ENCODE data around the gene MCF2L. TPM values are rescaled to one million over a fixed set of nuclear protein-coding genes. Genes with fewer than 3 reads are reported as not detected.
A peak's percentile ranks its signal among the peaks of the same experiment; 100 is the strongest.

MCF2L gene
- total and polyA plus RNA-seq, 2 experiments from 2014 or later, result 4.8 to 25.6 TPM

DNA sequence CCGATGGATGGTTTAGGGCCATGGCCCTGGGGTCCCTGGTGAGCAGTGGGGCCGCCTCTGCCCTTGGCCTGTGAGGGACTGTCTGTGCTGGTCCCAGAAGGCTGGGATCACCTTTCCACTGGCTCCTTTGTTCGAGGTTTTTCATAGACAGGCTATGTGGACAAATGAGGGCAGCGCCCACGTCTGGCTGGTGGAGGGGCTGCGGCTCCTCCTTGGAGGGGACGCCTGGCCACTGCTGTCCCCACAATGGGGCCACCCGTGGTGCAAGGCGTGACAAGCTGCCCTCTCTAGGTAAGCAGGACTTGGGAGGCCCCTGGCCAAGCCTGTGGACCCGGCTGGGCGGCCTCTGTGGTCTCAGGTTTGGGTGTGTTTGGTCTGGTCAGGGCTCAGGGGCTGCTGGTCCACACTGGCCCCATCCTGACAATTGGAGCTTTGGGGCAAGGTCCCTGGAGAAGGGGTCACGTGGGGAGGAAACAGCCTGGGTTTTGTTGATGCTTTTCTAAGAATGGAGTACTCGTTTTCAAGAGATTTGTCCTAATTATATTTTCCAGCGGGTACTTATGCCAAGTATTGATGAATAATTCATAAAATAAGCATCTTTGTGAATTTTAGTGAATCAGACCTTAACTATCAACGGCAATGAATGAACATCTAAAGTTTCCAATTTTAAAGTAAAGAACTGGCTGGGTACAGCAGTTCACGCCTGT is 33.3 kb downstream of the MCF2L start:
- H3K9me3 Mint-ChIP-seq, result peaks cover 7% of the 10 kb centered on the region
- no peak overlapping the region for H3K27ac Mint-ChIP-seq
- TF ChIP-seq EZH2 (IDR thresholded peaks at IDR 0.05; ENCODE audit: low read depth, unreplicated experiment), result no peak
- TF ChIP-seq ZNF331 (CRISPR knock-in tag; IDR thresholded peaks at IDR 0.05; ENCODE audit: low read depth), result no peak
- no peak for TF ChIP-seq NANOG (IDR thresholded peaks at IDR 0.05; ENCODE audit: borderline replicate concordance)
- TF ChIP-seq CREB1 (CRISPR knock-in tag; IDR thresholded peaks at IDR 0.05; ENCODE audit: low read depth), result no peak
- TF ChIP-seq, protein P1, sequence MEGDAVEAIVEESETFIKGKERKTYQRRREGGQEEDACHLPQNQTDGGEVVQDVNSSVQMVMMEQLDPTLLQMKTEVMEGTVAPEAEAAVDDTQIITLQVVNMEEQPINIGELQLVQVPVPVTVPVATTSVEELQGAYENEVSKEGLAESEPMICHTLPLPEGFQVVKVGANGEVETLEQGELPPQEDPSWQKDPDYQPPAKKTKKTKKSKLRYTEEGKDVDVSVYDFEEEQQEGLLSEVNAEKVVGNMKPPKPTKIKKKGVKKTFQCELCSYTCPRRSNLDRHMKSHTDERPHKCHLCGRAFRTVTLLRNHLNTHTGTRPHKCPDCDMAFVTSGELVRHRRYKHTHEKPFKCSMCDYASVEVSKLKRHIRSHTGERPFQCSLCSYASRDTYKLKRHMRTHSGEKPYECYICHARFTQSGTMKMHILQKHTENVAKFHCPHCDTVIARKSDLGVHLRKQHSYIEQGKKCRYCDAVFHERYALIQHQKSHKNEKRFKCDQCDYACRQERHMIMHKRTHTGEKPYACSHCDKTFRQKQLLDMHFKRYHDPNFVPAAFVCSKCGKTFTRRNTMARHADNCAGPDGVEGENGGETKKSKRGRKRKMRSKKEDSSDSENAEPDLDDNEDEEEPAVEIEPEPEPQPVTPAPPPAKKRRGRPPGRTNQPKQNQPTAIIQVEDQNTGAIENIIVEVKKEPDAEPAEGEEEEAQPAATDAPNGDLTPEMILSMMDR (conservative IDR thresholded peaks at IDR 0.05; ENCODE audit: low read depth in 2 of 2), result peak; percentile 56 to 71
- Histone ChIP-seq H3K9me2 (ENCODE audit: insufficient read depth) (no peaks in the 10 kb centered on the region), H2AFZ (no peak overlapping the region), H3K4me3 (no peak overlapping the region), H3K4me1 (ENCODE audit: insufficient read depth) (no peaks in the 10 kb centered on the region), H3K79me2 (replicated peaks; ENCODE audit: insufficient read depth) (no peaks in the 10 kb centered on the region), H3K4me2 (no peak overlapping the region), H3K27me3 (ENCODE audit: insufficient read depth) (no peaks in the 10 kb centered on the region), H3F3A (replicated peaks; ENCODE audit: low read depth) (no peaks in the 10 kb centered on the region), H3K27ac (ENCODE audit: low read depth) (no peak overlapping the region), H3K36me3 (ENCODE audit: insufficient read depth) (no peaks in the 10 kb centered on the region), H4K20me1 (replicated peaks; ENCODE audit: insufficient read depth) (no peaks in the 10 kb centered on the region)
- no peak overlapping the region for H3K4me3 Mint-ChIP-seq
- H3K36me3 Mint-ChIP-seq (ENCODE audit: low read depth), result peaks cover 5% of the 10 kb centered on the region; the same call in 2 of the 3 replicates
- peaks cover 8% of the 10 kb centered on the region; the same call in 1 of the 3 replicates for H3K4me1 Mint-ChIP-seq
- DNase-seq (ENCODE audit: low spot score), result peak; percentile 69
- ATAC-seq, result peak; percentile 78
- peaks cover 7% of the 10 kb centered on the region for H3K27me3 Mint-ChIP-seq (ENCODE audit: insufficient read depth, low read depth, poor library complexity)

DNA sequence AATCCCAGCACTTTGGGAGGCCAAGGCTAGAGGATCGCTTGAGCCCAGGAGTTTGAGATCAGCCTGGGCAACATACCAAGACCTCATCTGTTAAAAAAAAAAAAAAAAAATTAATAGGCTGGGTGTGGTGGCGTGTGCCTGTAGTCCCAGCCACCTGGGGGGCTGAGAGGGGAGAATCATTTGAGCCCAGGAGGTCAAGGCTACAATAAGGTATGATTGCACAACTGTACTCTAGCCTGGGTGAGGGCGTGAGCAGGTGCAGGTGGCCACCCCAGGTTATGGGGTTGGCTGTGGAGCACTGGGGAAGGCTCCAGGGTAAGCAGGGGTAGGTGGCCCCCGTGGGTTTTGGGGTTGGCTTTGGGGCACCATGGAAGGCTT is 33.9 kb downstream of the MCF2L start:
- ATAC-seq (no peak), DNase-seq (ENCODE audit: low spot score) (no peak)
- H3K27me3 ChIP-seq (ENCODE audit: insufficient read depth), result no peaks in the 10 kb centered on the region
- H3K27ac ChIP-seq (ENCODE audit: low read depth), result no peak overlapping the region
- Mint-ChIP-seq H3K4me1 (peaks cover 8% of the 10 kb centered on the region; the same call in 1 of the 3 replicates), H3K9me3 (peaks cover 7% of the 10 kb centered on the region), H3K27me3 (ENCODE audit: insufficient read depth, low read depth, poor library complexity) (peaks cover 7% of the 10 kb centered on the region), H3K4me3 (no peak overlapping the region), H3K27ac (no peak overlapping the region), H3K36me3 (ENCODE audit: low read depth) (peaks cover 5% of the 10 kb centered on the region; the same call in 2 of the 3 replicates)
- H3K4me2 ChIP-seq, result no peak overlapping the region
- no peaks in the 10 kb centered on the region for H3K79me2 ChIP-seq (replicated peaks; ENCODE audit: insufficient read depth)
- no peaks in the 10 kb centered on the region for H3K36me3 ChIP-seq (ENCODE audit: insufficient read depth)
- H3K9me2 ChIP-seq (ENCODE audit: insufficient read depth), result no peaks in the 10 kb centered on the region
- no peaks in the 10 kb centered on the region for H3F3A ChIP-seq (replicated peaks; ENCODE audit: low read depth)
- no peaks in the 10 kb centered on the region for H3K4me1 ChIP-seq (ENCODE audit: insufficient read depth)
- H3K4me3 ChIP-seq, result no peak overlapping the region
- no peaks in the 10 kb centered on the region for H4K20me1 ChIP-seq (replicated peaks; ENCODE audit: insufficient read depth)
- no peak overlapping the region for H2AFZ ChIP-seq
- TF ChIP-seq, protein P2, sequence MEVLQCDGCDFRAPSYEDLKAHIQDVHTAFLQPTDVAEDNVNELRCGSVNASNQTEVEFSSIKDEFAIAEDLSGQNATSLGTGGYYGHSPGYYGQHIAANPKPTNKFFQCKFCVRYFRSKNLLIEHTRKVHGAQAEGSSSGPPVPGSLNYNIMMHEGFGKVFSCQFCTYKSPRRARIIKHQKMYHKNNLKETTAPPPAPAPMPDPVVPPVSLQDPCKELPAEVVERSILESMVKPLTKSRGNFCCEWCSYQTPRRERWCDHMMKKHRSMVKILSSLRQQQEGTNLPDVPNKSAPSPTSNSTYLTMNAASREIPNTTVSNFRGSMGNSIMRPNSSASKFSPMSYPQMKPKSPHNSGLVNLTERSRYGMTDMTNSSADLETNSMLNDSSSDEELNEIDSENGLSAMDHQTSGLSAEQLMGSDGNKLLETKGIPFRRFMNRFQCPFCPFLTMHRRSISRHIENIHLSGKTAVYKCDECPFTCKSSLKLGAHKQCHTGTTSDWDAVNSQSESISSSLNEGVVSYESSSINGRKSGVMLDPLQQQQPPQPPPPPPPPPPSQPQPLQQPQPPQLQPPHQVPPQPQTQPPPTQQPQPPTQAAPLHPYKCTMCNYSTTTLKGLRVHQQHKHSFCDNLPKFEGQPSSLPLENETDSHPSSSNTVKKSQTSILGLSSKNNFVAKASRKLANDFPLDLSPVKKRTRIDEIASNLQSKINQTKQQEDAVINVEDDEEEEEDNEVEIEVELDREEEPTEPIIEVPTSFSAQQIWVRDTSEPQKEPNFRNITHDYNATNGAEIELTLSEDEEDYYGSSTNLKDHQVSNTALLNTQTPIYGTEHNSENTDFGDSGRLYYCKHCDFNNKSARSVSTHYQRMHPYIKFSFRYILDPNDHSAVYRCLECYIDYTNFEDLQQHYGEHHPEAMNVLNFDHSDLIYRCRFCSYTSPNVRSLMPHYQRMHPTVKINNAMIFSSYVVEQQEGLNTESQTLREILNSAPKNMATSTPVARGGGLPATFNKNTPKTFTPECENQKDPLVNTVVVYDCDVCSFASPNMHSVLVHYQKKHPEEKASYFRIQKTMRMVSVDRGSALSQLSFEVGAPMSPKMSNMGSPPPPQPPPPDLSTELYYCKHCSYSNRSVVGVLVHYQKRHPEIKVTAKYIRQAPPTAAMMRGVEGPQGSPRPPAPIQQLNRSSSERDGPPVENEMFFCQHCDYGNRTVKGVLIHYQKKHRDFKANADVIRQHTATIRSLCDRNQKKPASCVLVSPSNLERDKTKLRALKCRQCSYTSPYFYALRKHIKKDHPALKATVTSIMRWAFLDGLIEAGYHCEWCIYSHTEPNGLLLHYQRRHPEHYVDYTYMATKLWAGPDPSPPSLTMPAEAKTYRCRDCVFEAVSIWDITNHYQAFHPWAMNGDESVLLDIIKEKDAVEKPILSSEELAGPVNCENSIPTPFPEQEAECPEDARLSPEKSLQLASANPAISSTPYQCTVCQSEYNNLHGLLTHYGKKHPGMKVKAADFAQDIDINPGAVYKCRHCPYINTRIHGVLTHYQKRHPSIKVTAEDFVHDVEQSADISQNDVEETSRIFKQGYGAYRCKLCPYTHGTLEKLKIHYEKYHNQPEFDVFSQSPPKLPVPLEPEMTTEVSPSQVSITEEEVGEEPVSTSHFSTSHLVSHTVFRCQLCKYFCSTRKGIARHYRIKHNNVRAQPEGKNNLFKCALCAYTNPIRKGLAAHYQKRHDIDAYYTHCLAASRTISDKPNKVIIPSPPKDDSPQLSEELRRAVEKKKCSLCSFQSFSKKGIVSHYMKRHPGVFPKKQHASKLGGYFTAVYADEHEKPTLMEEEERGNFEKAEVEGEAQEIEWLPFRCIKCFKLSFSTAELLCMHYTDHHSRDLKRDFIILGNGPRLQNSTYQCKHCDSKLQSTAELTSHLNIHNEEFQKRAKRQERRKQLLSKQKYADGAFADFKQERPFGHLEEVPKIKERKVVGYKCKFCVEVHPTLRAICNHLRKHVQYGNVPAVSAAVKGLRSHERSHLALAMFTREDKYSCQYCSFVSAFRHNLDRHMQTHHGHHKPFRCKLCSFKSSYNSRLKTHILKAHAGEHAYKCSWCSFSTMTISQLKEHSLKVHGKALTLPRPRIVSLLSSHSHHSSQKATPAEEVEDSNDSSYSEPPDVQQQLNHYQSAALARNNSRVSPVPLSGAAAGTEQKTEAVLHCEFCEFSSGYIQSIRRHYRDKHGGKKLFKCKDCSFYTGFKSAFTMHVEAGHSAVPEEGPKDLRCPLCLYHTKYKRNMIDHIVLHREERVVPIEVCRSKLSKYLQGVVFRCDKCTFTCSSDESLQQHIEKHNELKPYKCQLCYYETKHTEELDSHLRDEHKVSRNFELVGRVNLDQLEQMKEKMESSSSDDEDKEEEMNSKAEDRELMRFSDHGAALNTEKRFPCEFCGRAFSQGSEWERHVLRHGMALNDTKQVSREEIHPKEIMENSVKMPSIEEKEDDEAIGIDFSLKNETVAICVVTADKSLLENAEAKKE (CRISPR knock-in tag; IDR thresholded peaks at IDR 0.05), result no peak
- TF ChIP-seq STAT1 (IDR thresholded peaks at IDR 0.05; ENCODE audit: unreplicated experiment), result no peak
- no peak for TF ChIP-seq JUNB (IDR thresholded peaks at IDR 0.05; ENCODE audit: unreplicated experiment)
- TF ChIP-seq EZH2 (IDR thresholded peaks at IDR 0.05; ENCODE audit: low read depth, unreplicated experiment), result no peak
- no peak for TF ChIP-seq EZH2phosphoT487 (IDR thresholded peaks at IDR 0.05; ENCODE audit: unreplicated experiment)
- TF ChIP-seq, protein P1 (conservative IDR thresholded peaks at IDR 0.05; ENCODE audit: low read depth in 2 of 2), result no peak
- TF ChIP-seq POLR2AphosphoS5 (IDR thresholded peaks at IDR 0.05; ENCODE audit: low read depth), result no peak
